ENCODE measurements around the gene LIN7A. TPM values are rescaled to one million over a fixed set of nuclear protein-coding genes. Genes with fewer than 3 reads are reported as not detected.

The LIN7A gene
- total and polyA plus RNA-seq, 2 of the 8 experiments (the other 6 are each of a cell fraction or from before 2014, with no cell fraction given), result 5.8 to 22.0 TPM

- 0 out of 2 replicates have a peak, but pooled peaks have one; percentile 17 for TF ChIP-seq PHF8 (conservative IDR thresholded peaks at IDR 0.05; ENCODE audit: low read depth, low read length)
- no peak for TF ChIP-seq POU5F1 (IDR thresholded peaks at IDR 0.05; ENCODE audit: low read depth, low read length)
- TF ChIP-seq ASH2L (IDR thresholded peaks at IDR 0.05; ENCODE audit: low read length), result peak; percentile 74
- no peak for TF ChIP-seq SIX5 (IDR thresholded peaks at IDR 0.05; ENCODE audit: low read depth, low read length)
- TF ChIP-seq JUN (IDR thresholded peaks at IDR 0.05; ENCODE audit: low read depth, low read length), result no peak
- no peak for TF ChIP-seq POLR2AphosphoS5 (IDR thresholded peaks at IDR 0.05; ENCODE audit: low read depth, low read length)
- no peak for TF ChIP-seq MAFK (IDR thresholded peaks at IDR 0.05; ENCODE audit: low read depth, low read length)
- TF ChIP-seq SIN3A (conservative IDR thresholded peaks at IDR 0.05 in 1 of 2, IDR thresholded peaks at IDR 0.05 in 1 of 2; ENCODE audit: low read depth in 1 of 2, low read length in 2 of 2), result no peak
- no peak for TF ChIP-seq EZH2 (IDR thresholded peaks at IDR 0.05; ENCODE audit: low read depth, low read length, severe bottlenecking)
- TF ChIP-seq KDM4A (IDR thresholded peaks at IDR 0.05; ENCODE audit: low read depth, low read length, severe bottlenecking), result peak; percentile 34
- TF ChIP-seq TEAD4 (IDR thresholded peaks at IDR 0.05; ENCODE audit: low read depth, low read length), result no peak
- TF ChIP-seq CBX5 (IDR thresholded peaks at IDR 0.05; ENCODE audit: low read depth, low read length), result no peak
- TF ChIP-seq CEBPB (IDR thresholded peaks at IDR 0.05; ENCODE audit: low read depth, low read length), result no peak
- TF ChIP-seq MAX (IDR thresholded peaks at IDR 0.05), result no peak
- no peak for TF ChIP-seq TBP (IDR thresholded peaks at IDR 0.05; ENCODE audit: low read depth, low read length)
- TF ChIP-seq ZNF274 (IDR thresholded peaks at IDR 0.05; ENCODE audit: borderline replicate concordance, extremely low read depth, low read length), result no peak
- TF ChIP-seq FOSL1 (IDR thresholded peaks at IDR 0.05; ENCODE audit: insufficient read depth, low read depth, low read length), result no peak
- no peak for TF ChIP-seq NRF1 (IDR thresholded peaks at IDR 0.05; ENCODE audit: low read depth, low read length)
- TF ChIP-seq POLR2A (IDR thresholded peaks at IDR 0.05; ENCODE audit: control extremely low read depth in 1 of 2, low read depth in 2 of 2, low read length in 2 of 2), result no peak
- TF ChIP-seq EGR1 (IDR thresholded peaks at IDR 0.05; ENCODE audit: borderline replicate concordance, low read depth, low read length), result 0 out of 2 replicates have a peak, but pooled peaks have one; percentile 3
- peak; percentile 99 for TF ChIP-seq RBBP5 (IDR thresholded peaks at IDR 0.05; ENCODE audit: borderline replicate concordance, low read depth, low read length)
- no peak for TF ChIP-seq CTBP2 (IDR thresholded peaks at IDR 0.05; ENCODE audit: borderline replicate concordance, insufficient read depth, insufficient read length, low read length)
- no peak for TF ChIP-seq TAF1 (IDR thresholded peaks at IDR 0.05; ENCODE audit: low read depth, low read length)
- no peak for TF ChIP-seq TCF12 (IDR thresholded peaks at IDR 0.05; ENCODE audit: low read depth, low read length)
- TF ChIP-seq JUND (IDR thresholded peaks at IDR 0.05; ENCODE audit: low read length), result no peak
- TF ChIP-seq CHD2 (IDR thresholded peaks at IDR 0.05; ENCODE audit: low read length), result no peak
Observed at GRCh38 chr12:80937391-80938238, at the start of gene LIN7A (continued).
